ENCODE data around the gene RNF150. TPM values are rescaled to one million over a fixed set of nuclear protein-coding genes. Genes with fewer than 3 reads are reported as not detected.

The RNF150 gene
- total RNA-seq, 4 donors from 2014 or later = 10.2 to 34.5 (median 24.2) TPM

- intact Hi-C loops (cut with DNase I) = no loop called here
- 76 to 78% methylated on average over 9 of the region's 9 CpGs for WGBS, 2 donors
- Histone ChIP-seq H3K9me3 (no peaks in the 10 kb centered on the region), H3K27me3 (no peaks in the 10 kb centered on the region), H3K4me3 (replicated peaks in 1 of 3) (no peak overlapping the region), H3K27ac (no peak overlapping the region), H3K36me3 (no peaks in the 10 kb centered on the region), H3K4me1 (no peaks in the 10 kb centered on the region)
- TF ChIP-seq CTCF (IDR thresholded peaks at IDR 0.05) = no peak
- TF ChIP-seq POLR2A (IDR thresholded peaks at IDR 0.05) = no peak
- no peak for DNase-seq
Measured at GRCh38 chr4:141121768-141122454, 11.4 kb downstream of the RNF150 start.

- Histone ChIP-seq H3K36me3 (no peaks in the 10 kb centered on the region), H3K4me3 (replicated peaks in 1 of 3) (no peak overlapping the region), H3K4me1 (no peaks in the 10 kb centered on the region), H3K27ac (no peak overlapping the region), H3K9me3 (no peaks in the 10 kb centered on the region), H3K27me3 (no peaks in the 10 kb centered on the region)
- intact Hi-C loops (cut with DNase I) = no loop called here
- no peak for TF ChIP-seq CTCF (IDR thresholded peaks at IDR 0.05)
- TF ChIP-seq POLR2A (IDR thresholded peaks at IDR 0.05) = no peak
- 86 to 97% methylated on average over 1 of the region's 1 CpG for WGBS, 2 donors
- no peak for DNase-seq
Measured at GRCh38 chr4:141121101-141121500, 12.2 kb downstream of the RNF150 start.

- TF ChIP-seq CTCF (IDR thresholded peaks at IDR 0.05) (no peak), POLR2A (IDR thresholded peaks at IDR 0.05) (no peak)
- Histone ChIP-seq H3K4me1 (no peaks in the 10 kb centered on the region), H3K27ac (no peak overlapping the region), H3K36me3 (no peaks in the 10 kb centered on the region), H3K4me3 (replicated peaks in 1 of 3) (no peak overlapping the region), H3K27me3 (no peaks in the 10 kb centered on the region), H3K9me3 (no peaks in the 10 kb centered on the region)
- DNase-seq = no peak
- 85 to 91% methylated on average over 5 of the region's 5 CpGs for WGBS, 2 donors
- intact Hi-C loops (cut with DNase I) = no loop called here
Measured at GRCh38 chr4:141120036-141120593, 13.2 kb downstream of the RNF150 start.

GRCh38 chr4:141119071-141119470, 14.2 kb downstream of the RNF150 start:
- Histone ChIP-seq H3K4me1 (no peaks in the 10 kb centered on the region), H3K4me3 (replicated peaks in 1 of 3) (no peak overlapping the region), H3K9me3 (no peaks in the 10 kb centered on the region), H3K36me3 (no peaks in the 10 kb centered on the region), H3K27me3 (no peaks in the 10 kb centered on the region), H3K27ac (no peak overlapping the region)
- intact Hi-C loops (cut with DNase I) = no loop called here
- TF ChIP-seq CTCF (IDR thresholded peaks at IDR 0.05) = no peak
- no peak for TF ChIP-seq POLR2A (IDR thresholded peaks at IDR 0.05)
- 61 to 81% methylated on average over 1 of the region's 1 CpG for WGBS, 2 donors
- DNase-seq = no peak

GRCh38 chr4:141118381-141118780, 14.9 kb downstream of the RNF150 start:
- TF ChIP-seq CTCF (IDR thresholded peaks at IDR 0.05) (no peak), POLR2A (IDR thresholded peaks at IDR 0.05) (no peak)
- intact Hi-C loops (cut with DNase I) = no loop called here

More at GRCh38 chr4:141118381-141118780, 14.9 kb downstream of the RNF150 start:
- 94 to 100% methylated on average over 2 of the region's 2 CpGs for WGBS, 2 donors
- Histone ChIP-seq H3K27me3 (no peaks in the 10 kb centered on the region), H3K36me3 (no peaks in the 10 kb centered on the region), H3K9me3 (no peaks in the 10 kb centered on the region), H3K4me3 (replicated peaks in 1 of 3) (no peak overlapping the region), H3K4me1 (no peaks in the 10 kb centered on the region), H3K27ac (no peak overlapping the region)
- no peak for DNase-seq

Measured in thyroid gland (tissue), 4 donors.